Adrenal gland (tissue), 12 donors: ENCODE data around the gene ATP5MG. TPM values are rescaled to one million over a fixed set of nuclear protein-coding genes. Genes with fewer than 3 reads are reported as not detected.

Experiments used
- DNase-seq, 7 donors: peaks; one replicate each; pipeline ENCODE4 v3.0.0-alpha.2; 2019 to 2020
- H3K27ac ChIP-seq, 5 donors: fragments of 200-600 bp; sonication (generic) in 4 of 5; 1 replicate in 3 of 5; 2 replicates in 2 of 5; pipeline versions ENCODE4 v1.5.1 to v1.8.0; 2016 to 2020; ENCODE audit warnings: mild to moderate bottlenecking in 1 of 5
- H3K27me3 ChIP-seq: fragments of 200-600 bp; 2 replicates; pipeline ENCODE4 v1.8.0; 2021
- H3K36me3 ChIP-seq, 2 donors: fragments of 200-600 bp; replicated peaks in 1 of 2; 1 replicate in 1 of 2; 2 replicates in 1 of 2; pipeline versions ENCODE4 v1.5.1 to v1.8.0; 2018 to 2022
- H3K4me1 ChIP-seq, 2 donors: fragments of 200-600 bp; replicated peaks in 1 of 2; 1 replicate in 1 of 2; 2 replicates in 1 of 2; pipeline versions ENCODE4 v1.5.1 to v1.8.0; 2018 to 2021
- H3K4me3 ChIP-seq, 4 donors: fragments of 200-600 bp; sonication (generic) in 3 of 4; one replicate each; pipeline ENCODE4 v1.5.1; 2016 to 2018
- H3K9me3 ChIP-seq, 3 donors: fragments of 200-600 bp; sonication (generic) in 1 of 3; replicated peaks in 1 of 3; 1 replicate in 2 of 3; 2 replicates in 1 of 3; pipeline versions ENCODE4 v1.5.1 to v1.8.0; 2016 to 2021
- POLR2A ChIP-seq, 2 donors: fragments of 450-650 bp; IDR thresholded peaks; one replicate each; pipeline ENCODE4 v1.6.1; 2017; ENCODE audit warnings: antibody characterized with exemption in 2 of 2, mild to moderate bottlenecking in 2 of 2, moderate library complexity in 1 of 2
- WGBS, 4 donors: extraction: QIAGEN DNeasy Blood & Tissue Kit in 2 of 4; methylation state at CpG; one replicate each; pipeline versions ENCODE4 v1.1.5 to v1.1.7; 2013 to 2017; 5-methylcytosine and 5-hydroxymethylcytosine counted together
- intact Hi-C, 2 donors: fragments of 100-400 bp; cut with DNase I; formaldehyde crosslinking; loops; one replicate each; pipeline versions ENCODE4 v1.14.1 to v1.15.0; 2022 to 2023
- polyA plus RNA-seq, 3 donors: library from polyadenylated mRNA; stranded (reverse); fragments of 200-250 nt in 2 of 3; fragments of 350-450 nt in 1 of 3; fragmentation: Illumina TruSeq in 1 of 3; extraction: RNeasy Lipid Tissue Mini Kit (QIAGEN cat#74804) in 1 of 3; gene quantifications; one replicate each; pipeline ENCODE4 v1.2.3, GENCODE V29; 2013 to 2014
- total RNA-seq, 9 donors: library from RNA; depleted of rRNA in 4 of 9; stranded (reverse); fragments of >200 nt in 4 of 9; fragments of 120-200 nt in 1 of 9; fragmentation: NEBNext Ultra II Directional in 1 of 9; extraction: Animal tissue kit (Norgen Biotek cat#: 25700) in 1 of 9; gene quantifications; one replicate each; pipeline versions ENCODE4 v1.1.0 to v1.2.4, GENCODE V29; 2013 to 2023
- TF ChIP-seq, protein P1 (sequence below), 6 experiments: fragments of 450-650 bp in 4 of 6; fragments of 200-600 bp in 2 of 6; sonication (generic) in 1 of 6; IDR thresholded peaks; 1 replicate in 5 of 6; 2 replicates in 1 of 6; pipeline versions ENCODE4 v1.5.1 to v1.8.0; 2016 to 2021; ENCODE audit warnings: antibody characterized with exemption in 6 of 6, mild to moderate bottlenecking in 2 of 6, moderate library complexity in 1 of 6
- donor health status: healthy with polysubstance abuse.
- donor health status: Bipolar disorder and iron deficiency.
- donor health status: DM: yes; HTN: yes; CAD: no.
- donor health status: DM: no; HTN: no; CAD: no.
- donor health status: DM: no; HTN: no; CAD: no.
- donor health status: DM: yes; HTN: yes; CAD: no.

Gene ATP5MG
- total and polyA plus RNA-seq, 12 donors = 51.8 to 857 (median 324) TPM

DNA sequence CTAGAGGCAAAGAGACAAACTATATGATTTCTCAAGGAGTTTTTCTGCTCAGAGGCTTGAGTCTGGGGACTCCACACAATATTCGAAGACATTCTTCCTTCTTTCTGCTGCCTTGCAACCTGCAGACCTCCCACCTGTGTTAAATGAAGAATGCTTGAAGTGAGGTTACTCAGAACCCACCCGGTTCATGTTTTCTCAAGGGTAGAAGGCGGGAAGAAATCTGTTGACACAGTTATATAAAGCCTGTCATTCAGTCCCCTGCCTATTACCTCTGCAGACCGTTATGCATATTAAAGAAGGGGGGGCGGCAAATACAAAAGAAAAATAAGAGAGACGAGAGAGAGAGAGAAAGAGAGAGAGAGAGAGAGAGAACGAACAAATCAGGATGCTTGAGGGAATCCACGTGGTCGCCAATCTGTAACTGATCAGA is 32.7 kb downstream of the ATP5MG start:
- H3K4me3 ChIP-seq = peak overlapping the region in 3 of 4 donors; percentile 26 to 80 (median 33)
- DNase-seq = peak in 2 of 7 donors; percentile 35 to 70
- peaks cover 8 to 19% of the 10 kb centered on the region in 2 donors for H3K4me1 ChIP-seq
- no peaks in the 10 kb centered on the region for H3K27me3 ChIP-seq
- WGBS, 4 donors = 2% methylated on average over 9 of the region's 9 CpGs
- no peaks in the 10 kb centered on the region for H3K36me3 ChIP-seq
- intact Hi-C loops = no loop called here
- H3K27ac ChIP-seq = no peak overlapping the region
- no peak for TF ChIP-seq POLR2A (IDR thresholded peaks at IDR 0.05)
- TF ChIP-seq, protein P1, sequence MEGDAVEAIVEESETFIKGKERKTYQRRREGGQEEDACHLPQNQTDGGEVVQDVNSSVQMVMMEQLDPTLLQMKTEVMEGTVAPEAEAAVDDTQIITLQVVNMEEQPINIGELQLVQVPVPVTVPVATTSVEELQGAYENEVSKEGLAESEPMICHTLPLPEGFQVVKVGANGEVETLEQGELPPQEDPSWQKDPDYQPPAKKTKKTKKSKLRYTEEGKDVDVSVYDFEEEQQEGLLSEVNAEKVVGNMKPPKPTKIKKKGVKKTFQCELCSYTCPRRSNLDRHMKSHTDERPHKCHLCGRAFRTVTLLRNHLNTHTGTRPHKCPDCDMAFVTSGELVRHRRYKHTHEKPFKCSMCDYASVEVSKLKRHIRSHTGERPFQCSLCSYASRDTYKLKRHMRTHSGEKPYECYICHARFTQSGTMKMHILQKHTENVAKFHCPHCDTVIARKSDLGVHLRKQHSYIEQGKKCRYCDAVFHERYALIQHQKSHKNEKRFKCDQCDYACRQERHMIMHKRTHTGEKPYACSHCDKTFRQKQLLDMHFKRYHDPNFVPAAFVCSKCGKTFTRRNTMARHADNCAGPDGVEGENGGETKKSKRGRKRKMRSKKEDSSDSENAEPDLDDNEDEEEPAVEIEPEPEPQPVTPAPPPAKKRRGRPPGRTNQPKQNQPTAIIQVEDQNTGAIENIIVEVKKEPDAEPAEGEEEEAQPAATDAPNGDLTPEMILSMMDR (IDR thresholded peaks at IDR 0.05) = no peak
- H3K9me3 ChIP-seq = no peaks in the 10 kb centered on the region

GRCh38 chr11:118434553-118435289 is 33.3 kb downstream of the ATP5MG start:
- H3K9me3 ChIP-seq = no peaks in the 10 kb centered on the region
- H3K4me3 ChIP-seq = peak overlapping the region; percentile 62 to 89 (median 71)
- peaks cover 14 to 22% of the 10 kb centered on the region in 2 donors for H3K4me1 ChIP-seq
- H3K27ac ChIP-seq = peak overlapping the region; percentile 10 to 98 (median 81)
- DNase-seq = peak; percentile 25 to 64 (median 45)
- intact Hi-C loops = loop anchor here in 1 of 2 donors (5.0 kb wide), 1 partner anchor 32 kb away; the partner anchor contains the start of gene ATP5MG
- 1 to 2% (median 1%) methylated on average over 24 to 39 of the region's 39 CpGs for WGBS, 4 donors
- H3K27me3 ChIP-seq = no peaks in the 10 kb centered on the region
- no peaks in the 10 kb centered on the region for H3K36me3 ChIP-seq
- TF ChIP-seq, protein P1 (IDR thresholded peaks at IDR 0.05) = no peak
- no peak for TF ChIP-seq POLR2A (IDR thresholded peaks at IDR 0.05)

DNA sequence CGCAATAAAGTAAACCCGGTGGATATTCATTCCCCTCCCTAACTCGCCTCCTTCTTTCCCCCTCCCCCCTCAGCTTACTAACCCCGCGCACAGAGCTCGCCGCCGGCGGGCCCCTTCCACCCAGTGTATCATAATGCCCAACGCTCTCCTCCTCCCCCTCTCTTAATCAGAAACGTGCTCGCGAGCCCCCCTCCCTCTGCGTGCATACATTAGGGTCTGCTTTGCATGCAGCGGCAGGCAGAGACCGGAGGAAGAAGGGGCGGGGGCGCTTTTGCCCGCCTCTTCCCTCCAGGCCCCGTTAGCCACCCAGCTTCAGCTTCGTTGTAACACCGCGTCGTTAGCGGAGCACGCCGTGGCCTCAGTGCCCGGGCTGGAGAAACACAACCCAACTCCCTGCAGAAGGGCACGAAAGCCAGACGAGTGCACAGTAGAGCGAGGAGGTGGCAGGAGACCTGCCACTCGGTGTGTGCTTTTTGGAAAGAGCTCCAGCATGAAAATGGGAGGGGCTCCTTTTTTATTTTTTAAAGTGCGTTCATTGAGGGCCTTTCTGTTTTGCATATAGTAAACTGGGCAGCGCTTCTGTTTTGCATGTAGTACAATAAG is 34.0 kb downstream of the ATP5MG start:
- H3K27ac ChIP-seq = peak overlapping the region; percentile 10 to 98 (median 81)
- H3K4me3 ChIP-seq = peak overlapping the region; percentile 62 to 89 (median 71)
- intact Hi-C loops = loop anchor here in 1 of 2 donors (5.0 kb wide), 1 partner anchor 33 kb away; the partner anchor contains the start of gene ATP5MG
- H3K27me3 ChIP-seq = no peaks in the 10 kb centered on the region
- peak; percentile 52 to 73 (median 61) for DNase-seq
- H3K4me1 ChIP-seq = peaks cover 20 to 25% of the 10 kb centered on the region in 2 donors
- no peak for TF ChIP-seq POLR2A (IDR thresholded peaks at IDR 0.05)
- TF ChIP-seq, protein P1 (IDR thresholded peaks at IDR 0.05) = no peak
- no peaks in the 10 kb centered on the region for H3K9me3 ChIP-seq
- H3K36me3 ChIP-seq = no peaks in the 10 kb centered on the region
- WGBS, 4 donors = 0 to 1% (median 0%) methylated on average over 20 to 34 of the region's 34 CpGs

- H3K27ac ChIP-seq = peak within 1 kb of the TSS; percentile 70 to 98 (median 83)
- no peaks in the 10 kb centered on the region for H3K36me3 ChIP-seq
- peaks cover 25 to 27% of the 10 kb centered on the region in 2 donors for H3K4me1 ChIP-seq
- H3K4me3 ChIP-seq = peak within 1 kb of the TSS; percentile 62 to 89 (median 71)
- DNase-seq = peak; percentile 97 to 100 (median 98)
- peak; percentile 11 to 54 for TF ChIP-seq POLR2A (IDR thresholded peaks at IDR 0.05)
- TF ChIP-seq, protein P1 (IDR thresholded peaks at IDR 0.05) = peak in 4 of 6 experiments; percentile 72 to 100 (median 92)
- H3K9me3 ChIP-seq = no peaks in the 10 kb centered on the region
- intact Hi-C loops = loop anchor here in 1 of 2 donors (5.0 kb wide), 1 partner anchor 34 kb away; the partner anchor contains the start of gene ATP5MG
- 0 to 3% (median 1%) methylated on average over 8 to 76 of the region's 83 CpGs for WGBS, 4 donors
- H3K27me3 ChIP-seq = no peaks in the 10 kb centered on the region
Measured at GRCh38 chr11:118435893-118436624, 34.7 kb downstream of the ATP5MG start, which contains the start of gene KMT2A. TSS of gene KMT2A (plus strand) at chr11:118436492. CDS start at chr11:118436513, 21 bp downstream.
